Stimulated activated CD4-positive, alpha-beta T cell treated with anti-CD3 and anti-CD28 coated beads, Interleukin-15, amount 100 ng/mL, for 24 hours (primary cell): Measurements from ENCODE around the gene TRANK1.
A peak's percentile ranks its signal among the peaks of the same experiment; 100 is the strongest.
"Not testable (repeated sequence)": the region's sequence is repeated elsewhere in the genome, so short reads cannot be mapped to it uniquely, and the experiment has no call there.

Experiments
- DNase-seq: peaks from one replicate; pipeline ENCODE4 v3.0.0-alpha.2; 2020

Gene TRANK1

DNA sequence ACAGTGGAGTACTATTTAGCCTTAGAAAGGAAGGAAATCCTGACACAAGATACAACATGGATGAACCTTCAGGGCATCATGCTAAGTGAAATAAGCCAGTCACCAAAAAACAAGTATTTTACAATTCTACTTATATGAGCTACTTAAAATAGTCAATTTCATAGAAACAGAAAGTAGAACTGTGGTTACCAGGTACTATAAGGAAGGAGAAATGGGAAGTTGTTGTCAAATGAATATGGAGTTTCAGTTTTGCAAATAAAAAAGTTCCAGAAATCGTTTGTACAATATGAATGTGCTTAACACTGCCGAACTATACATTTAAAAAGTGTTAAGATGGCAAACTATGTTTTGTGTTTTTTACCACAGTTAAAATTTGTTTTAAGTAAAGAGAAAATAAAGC, 26.8 kb downstream of the TRANK1 start:
- DNase-seq = no peak

DNA sequence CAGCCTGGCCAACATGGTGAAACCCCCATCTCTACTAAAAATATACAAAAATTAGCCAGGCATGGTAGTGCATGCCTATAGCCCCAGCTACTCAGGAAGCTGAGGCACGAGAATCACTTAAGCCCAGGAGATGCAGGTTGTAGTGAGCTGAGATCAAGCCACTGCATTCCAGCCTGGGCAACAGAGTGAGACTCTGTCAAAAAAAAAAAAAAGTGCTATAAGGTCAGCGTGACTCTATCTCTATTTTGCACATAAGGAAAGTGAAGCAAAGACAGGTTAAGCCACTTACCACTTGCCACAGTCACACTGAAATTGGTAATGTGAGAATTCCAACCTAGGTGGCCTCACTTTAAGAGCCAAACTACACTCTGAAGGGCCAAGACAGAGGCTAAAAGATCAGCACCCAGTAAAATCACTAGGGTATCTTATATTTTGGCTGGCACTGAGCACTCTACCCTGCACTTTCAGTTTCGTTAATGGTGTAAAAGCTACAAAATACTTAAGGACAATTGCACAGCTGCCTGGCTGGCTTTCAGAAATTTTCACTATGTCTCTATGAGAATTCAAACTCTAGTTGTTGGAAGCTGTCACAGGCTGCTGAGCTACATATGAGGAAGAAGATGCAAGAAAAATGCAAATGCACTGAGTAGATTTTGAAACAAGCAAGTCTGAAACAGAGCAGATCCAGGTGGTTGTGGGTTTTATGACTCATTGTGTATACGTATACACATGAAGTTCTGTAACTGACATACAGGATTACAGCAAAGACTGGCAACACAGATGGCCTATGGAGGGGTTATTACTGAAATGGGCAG, 32.7 kb downstream of the TRANK1 start:
- peak; percentile 44 for DNase-seq

DNA sequence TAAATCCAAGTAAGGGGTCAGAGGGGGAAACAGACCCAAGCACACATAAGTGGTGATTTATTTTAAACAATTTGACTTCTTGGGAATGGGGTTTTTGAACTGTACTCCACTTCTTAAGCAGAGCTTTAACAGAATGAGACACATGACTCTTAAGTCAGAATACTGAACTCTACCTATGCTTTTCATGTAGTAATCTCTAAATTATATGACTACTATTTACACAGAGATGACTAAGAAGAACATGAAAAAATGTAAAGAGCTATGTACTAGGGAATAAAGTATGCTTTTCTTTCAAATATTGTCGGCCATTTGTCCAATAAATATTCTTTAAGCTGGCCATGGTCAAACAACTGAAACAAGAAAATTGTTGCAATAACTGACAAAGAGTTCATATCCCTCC, 35.2 kb downstream of the TRANK1 start:
- no peak for DNase-seq

DNA sequence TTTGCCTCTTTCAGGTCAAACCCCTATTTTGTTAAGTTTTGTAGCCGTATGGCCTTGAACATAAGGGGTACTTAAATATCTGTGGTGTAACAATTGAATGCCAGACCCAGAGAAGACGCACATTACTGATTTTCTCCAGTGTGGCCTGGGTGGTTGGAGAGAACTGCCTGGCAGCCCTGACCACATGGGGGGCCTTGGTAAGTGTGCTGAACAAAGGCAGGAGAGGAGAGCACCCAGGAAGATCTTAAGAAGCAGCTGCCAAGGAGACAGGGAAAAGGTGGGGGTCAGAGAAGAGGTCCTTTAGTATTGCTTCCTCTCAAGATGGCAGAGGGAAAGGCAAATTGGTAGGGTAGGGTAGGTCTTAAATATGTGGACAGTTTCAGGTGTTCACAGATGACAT, 35.7 kb downstream of the TRANK1 start:
- DNase-seq = no peak

DNA sequence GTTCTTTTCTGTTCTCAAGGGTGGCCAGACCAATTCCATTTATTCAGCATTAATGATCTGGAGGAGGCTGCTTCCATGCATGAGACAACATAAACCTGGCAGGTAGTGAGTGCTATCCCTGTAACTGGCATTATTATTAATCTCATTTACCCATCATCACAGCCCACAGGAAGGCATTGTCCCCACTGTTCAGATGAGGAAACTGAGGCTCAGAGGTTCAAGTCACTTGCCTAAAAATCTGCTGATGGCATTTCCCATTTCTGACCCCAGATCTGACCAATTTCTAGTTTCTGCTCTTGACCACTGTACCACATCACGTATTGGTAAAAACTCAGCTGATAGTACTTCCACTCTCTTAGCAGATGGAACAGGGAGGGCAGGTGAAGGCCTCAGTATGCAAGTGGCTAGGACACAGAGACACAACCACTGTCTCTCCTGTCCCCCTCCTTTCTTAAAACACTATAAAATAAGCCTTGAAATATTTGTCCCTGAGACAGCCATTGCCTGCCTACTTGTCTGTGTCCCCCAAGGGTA, 36.1 kb downstream of the TRANK1 start:
- no peak for DNase-seq

DNA sequence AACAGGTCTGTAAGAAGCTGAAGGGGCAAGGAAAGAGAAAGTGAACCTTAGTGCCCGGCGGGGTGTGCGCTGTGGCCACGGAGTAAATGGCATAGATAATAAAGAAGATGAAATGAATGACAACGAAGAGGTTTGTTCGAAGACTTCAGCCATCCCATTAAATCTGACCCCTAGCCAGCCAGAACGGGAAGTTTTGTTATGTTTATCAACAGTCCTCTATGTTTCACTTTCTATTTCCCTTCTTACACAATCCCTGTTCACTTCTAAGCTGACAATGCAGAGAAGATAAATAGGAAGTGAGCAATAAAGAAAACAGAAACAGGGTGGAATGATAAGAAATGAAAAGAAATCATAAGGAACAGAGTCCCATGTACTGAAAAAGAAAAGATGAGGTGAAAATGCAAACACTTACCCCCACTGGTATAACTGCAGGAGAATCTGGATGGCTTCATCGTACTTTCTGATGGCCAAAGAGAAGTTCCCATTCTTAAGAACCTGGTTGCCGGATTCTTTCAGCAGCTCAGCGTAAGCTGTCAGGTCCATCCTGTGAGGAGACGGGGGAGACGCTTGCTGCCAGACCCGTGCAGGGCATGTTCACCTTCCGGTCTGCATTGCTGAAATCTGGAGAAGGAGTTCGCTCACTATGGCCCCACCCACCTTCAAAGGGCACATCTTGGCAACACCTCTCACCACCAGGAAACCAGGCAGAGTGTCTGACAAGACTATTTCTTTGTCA, 36.8 kb downstream of the TRANK1 start:
- DNase-seq = peak; percentile 70

DNA sequence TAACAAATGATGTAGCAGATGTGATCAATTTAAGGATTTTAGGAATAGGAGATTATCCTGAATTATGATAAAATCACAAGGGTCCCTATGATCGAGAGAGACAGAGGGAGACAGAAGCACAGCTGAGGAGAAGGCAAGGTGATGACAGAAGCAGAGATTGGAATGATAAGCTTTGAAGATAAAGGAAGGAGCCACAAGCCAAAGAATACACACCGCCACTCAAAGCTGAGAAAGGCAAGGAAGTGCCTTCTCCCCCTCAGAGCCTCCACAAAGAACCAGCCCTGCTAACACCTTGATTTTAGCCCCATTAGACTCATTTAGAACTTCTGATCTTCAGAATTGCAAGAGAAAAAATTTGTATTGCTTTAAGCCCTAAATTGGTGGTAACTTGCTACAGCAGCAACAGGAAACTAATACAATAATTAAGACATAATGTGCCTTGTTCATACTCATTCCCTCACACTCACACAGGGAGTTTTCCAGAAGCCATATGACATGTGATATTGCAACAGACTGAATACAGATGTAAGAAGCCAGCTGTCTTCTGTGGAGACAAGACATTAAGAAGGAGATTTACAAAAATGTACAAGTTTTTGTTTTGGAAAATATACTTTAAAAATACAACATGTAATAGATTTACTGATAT, 38.2 kb downstream of the TRANK1 start:
- DNase-seq = no peak

DNA sequence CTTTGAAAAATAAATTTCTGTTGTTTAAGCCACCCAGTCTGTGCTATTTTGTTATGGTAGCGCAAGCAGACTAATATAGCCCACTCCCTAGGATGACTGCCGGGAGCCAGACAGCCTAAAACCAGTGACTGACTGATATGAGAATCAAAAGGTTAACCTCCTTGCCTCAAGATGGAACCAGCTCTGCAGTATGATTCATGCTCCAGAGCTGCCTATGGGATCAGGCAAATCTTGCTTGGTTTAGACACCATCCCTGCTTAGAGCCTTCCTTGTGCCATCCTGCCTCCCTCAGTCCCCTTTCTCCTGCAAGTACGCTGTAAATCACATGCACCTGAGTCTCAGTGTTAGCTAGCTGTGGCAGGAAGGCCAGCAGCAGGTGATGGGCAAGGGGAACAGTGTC, 39.3 kb downstream of the TRANK1 start:
- DNase-seq = peak; percentile 24

DNA sequence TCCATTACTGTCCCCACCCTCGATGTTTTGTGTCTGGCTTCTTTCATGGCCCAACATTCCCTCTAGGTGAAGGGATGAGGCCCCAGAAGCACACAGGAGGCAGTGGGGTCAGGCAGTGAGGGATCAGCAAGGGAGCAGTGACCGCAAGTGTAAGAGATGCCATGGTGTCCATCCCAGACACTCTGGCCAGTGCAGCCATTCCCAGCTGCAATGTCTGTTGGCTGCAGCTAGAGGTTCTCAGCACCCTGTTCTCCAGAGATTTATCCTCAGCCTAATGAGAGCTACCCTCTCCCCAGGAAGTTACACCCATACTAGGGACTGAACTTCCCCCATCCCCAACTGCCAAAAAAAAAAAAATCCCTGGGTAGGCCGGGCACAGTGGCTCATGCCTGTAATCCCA, 40.2 kb downstream of the TRANK1 start:
- DNase-seq = no peak

DNA sequence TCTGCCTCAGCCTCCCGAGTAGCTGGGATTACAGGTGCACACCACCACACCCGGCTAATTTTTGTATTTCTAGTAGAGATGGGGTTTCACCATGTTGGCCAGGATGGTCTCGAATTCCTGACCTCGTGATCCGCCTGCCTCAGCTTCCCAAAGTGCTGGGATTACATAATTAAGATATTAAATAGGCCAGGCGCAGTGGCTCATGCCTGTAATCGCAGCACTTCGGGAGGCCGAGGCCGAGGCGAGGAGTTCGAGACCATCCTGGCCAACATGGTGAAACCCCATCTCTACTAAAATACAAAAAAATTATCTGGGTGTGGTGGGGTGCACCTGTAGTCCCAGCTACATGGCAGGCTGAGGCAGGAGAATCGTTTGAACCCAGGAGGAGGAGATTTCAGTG, 40.8 kb downstream of the TRANK1 start:
- not testable (repeated sequence) for DNase-seq

DNA sequence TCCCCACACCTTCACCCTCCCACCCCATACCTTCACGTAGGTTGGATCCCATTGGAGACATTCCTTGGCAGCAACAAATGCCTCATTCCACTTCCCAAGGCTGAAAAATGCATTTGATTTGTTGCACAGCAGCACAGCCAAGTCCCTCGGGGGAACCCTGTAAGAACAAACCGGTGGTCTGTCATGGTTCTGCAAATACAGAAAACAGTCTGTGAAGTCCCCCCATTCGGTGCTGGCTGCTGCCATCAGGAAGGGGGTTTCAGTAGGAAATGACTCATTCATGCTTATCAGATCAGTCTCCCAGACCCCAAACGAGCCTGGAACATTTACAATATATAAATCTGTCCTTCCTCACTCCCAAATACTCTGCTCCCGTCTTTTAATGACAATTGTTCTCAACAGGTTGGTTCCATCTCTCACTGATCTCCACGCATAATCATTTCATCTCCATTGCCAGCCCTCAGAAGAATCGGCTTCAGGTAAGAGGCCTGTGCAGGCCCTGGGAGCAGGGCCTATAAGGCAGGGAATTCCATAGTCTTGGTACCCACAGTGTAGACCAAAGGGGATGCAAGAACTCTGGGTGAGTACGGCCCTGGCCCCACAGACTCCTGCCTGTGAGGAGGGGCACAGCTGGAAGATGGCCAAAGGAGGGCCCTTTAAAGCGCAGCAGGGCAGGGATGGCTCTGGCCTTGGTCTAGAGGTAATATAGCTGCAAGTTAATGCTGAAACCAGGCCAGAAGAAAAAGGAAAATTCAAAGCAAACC, 41.6 kb downstream of the TRANK1 start:
- DNase-seq = no peak

DNA sequence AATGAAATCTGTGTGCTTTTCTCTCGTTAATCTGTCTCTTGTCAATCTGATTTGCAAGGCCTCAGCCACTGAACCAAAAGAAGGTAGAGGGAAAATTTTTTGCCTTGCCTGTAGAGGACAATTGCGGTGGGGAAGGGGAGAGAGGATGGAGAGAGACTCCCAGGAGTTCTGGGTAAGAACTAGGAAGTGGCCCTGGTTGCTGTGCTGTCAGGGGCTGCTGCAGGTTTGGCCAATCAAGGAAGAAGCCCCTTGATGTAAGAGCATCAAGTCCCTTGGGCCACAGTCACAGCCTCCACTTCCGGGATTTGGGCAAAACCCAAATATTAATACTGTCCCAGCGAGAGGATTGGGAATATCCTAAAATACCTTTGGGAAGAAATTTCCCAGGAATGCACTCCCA, 43.3 kb downstream of the TRANK1 start:
- no peak for DNase-seq

DNA sequence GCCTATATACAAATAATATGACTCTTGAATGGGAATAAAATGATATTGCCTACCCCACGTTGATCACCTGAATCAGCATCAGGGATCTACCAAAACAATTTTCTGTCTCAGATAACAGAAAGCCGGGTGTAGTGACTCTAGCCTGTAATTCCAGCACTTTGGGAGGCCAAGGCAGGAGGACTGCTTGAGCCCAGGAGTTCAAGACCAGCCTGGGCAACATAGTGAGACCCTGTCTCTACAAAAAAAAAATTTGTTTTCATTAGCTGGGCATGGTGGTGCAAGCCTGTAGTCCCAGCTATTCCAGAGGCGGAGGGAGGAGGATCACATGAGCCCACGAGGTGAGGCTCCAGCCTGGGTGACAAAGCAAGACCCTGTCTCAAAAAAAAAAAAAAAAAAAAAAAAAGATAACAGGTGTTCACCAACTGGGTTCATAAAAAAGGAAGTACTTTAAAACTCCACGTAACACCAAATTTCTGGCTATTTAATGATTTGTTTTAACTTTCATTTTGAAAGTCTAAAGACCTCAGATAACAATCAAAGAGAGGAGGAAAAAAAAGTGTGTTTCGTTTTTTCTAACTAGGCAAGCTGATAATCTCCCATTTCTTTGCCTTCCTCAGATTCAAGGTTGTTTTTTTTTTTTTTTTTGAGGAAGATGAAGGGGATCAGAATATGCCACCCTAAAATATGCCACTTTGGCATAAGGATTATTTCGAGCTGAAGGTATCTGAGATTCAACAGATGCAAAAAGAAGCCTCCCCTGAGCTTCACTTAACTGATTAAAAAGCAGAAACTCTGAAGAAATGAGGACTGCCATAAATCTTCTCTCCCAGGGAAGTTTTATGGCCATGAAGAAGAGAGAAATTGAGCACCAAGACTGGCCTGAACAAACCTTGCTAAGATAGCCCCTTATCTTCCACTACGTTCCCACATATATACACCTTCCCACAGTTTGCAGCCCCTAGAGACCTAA, 44.1 kb downstream of the TRANK1 start:
- no peak for DNase-seq

DNA sequence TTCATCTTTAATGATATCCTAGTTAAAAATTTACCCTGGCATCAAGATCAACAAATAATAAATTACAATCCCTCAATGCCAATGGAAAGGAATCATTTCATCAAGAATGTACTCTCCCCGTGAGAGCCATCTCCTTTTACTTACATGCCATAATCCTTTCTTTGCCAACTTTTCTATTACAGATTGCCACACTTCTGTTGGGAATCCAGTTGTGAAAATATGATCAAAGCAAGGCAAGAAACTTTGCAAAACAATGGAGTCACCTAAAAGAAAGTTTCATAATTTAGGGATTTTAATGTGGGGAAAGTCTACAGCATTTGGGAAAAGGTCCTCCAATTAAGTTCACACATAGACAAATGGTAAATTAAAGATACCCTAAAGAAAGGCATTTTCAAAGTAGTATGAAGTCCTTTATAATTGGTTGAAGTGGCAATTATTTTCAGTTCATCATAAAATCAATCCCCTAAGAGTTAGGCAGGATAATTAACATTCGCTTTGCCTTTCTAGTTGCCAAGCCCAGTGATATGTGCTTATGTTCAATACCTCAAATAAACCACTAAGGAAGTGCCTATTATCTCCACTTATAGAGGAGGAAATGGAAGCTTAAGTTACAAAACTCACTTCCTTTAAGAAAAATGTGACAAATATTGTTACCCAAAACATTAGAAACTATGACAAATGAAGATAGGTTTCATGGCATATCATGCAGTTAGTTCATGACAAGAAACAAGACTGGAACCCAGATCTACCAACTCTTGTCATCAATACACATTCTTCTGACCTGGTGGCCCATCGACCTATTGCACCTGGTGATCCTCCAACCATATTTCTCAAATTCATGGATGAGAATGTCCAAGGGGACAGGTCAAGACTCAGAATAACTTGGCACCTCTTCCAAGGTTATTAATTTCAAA, 49.1 kb downstream of the TRANK1 start:
- no peak for DNase-seq

DNA sequence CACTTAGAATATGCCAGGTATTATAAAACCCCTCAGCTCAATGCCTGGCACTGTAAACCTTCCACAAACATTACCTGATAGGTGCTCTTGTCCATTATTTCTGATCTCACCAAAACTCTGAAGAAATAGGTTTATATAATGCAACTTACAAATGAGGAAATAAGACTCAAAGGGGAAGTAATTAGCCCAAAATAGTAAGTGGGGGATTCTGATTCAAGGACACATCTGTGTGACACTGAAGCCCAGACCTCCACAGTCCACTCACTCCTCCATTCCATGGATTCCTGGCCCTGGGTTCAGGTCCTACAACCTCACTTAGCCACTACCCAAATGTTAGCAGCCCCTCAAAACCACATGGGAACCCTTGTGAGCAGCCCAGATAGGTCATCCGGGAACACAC, 49.9 kb downstream of the TRANK1 start:
- DNase-seq = no peak

DNA sequence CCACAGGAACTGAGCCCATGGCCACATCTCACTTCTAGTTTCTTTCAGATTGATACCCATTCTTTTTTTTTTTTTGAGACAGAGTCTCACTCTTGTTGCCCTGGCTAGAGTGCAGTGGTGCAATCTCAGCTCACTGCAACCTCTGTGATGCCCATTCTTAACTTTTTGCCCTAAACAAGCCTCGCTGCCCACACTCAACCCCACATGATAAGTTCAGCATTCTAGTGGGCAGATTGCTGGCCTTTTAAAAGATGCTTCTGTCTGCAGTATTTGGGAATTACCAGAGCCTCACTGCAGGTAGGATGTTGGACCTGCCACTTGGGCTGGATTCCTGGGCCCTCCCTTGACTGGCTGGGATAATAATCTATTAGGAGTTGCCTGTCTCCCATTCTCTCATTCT, 51.0 kb downstream of the TRANK1 start:
- DNase-seq = no peak

DNA sequence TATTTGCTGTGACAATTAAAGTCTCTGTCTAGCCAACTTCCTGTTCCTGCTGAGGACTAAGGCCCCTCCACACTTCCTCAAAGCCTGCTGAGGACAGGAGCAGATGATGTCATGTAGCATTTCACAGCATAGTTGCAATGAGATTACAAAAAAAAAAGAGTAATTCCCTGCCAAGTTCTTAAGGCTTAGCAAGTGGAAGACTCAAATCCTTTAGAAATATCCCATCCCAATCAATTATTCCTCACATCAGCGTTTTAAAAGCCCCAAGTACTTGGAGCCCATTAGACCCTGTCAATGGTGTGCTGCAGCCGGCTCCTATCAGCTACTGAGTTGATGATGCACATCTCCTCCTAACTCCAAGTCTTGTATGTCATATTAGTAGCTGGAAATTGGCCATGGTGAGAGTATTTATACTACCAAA, 51.7 kb downstream of the TRANK1 start:
- no peak for DNase-seq

DNA sequence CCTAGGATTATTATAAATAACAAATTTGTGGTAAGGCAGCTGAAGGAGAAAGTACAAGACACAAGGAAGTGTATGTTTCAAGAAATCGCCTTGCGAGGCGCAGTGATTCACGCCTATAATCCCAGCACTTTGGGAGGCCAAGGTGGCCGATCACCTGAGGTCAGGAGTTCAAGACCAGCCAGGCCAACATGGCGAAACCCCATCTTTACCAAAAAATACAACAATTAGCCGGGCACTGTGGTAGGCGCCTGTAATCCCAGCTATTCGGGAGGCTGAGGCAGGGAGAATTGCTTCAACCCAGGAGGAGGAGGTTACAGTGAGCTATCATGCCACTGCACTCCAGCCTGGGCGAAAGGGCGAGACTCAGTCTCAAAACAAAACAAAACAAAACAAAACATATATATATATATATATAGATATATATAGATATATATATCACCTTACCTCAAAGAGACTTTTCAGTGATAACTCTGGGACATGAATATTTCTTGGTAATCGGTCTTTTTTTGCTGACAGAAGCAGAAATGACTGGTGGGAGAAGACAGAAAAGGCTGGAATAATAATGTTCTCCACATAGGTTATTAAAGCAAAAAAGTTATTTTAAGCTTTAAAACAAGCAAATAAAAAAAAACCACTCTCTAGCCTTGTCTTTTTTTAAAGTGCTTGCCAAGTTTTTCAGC, 52.3 kb downstream of the TRANK1 start:
- DNase-seq = no peak

DNA sequence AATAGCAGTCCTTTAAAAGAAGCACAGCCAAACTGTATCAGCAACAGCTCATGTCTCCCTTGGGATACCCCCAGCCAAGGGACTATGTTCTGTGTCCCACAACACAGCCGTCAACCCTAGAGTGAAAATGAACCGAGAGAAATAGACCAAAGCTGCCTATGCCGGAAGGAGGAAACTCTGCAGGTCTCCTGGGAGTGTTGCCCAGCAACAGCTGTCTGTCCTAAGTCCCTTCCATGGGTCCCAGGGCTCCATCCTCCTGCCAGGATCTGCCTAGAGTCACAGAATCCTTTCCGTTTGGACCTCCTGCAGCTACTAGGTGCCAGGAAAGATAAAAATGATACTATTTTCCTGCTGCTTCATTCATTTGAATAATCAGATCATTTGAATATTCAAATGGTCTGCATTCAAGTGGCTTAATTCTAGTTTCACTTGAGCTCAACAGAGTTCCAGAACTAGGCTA, 53.1 kb downstream of the TRANK1 start:
- no peak for DNase-seq

DNA sequence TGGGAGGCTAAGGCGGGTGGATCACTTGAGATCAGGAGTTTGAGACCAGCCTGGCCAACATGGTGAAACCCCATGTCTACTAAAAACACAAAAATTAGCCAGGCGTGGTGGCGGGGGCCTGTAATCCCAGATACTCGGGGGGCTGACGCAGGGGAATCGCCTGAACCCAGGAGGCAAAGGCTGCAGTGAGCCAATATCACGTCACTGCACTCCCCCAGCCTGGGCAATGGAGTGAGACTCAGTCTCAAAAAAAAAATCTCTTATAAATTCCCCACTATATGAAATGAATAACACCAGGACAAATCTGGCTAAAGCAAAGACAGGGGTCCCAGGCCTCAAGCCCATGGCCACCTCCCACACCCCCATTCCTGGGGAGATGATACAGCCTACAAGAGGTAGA, 53.8 kb downstream of the TRANK1 start:
- DNase-seq = not testable (repeated sequence)
